ENCODE results near the gene SSB. TPM values are rescaled to one million over a fixed set of nuclear protein-coding genes. Genes with fewer than 3 reads are reported as not detected.

The SSB gene
- total and polyA plus RNA-seq, 8 donors, result 14.1 to 59.6 (median 26.1) TPM

- intact Hi-C loops (cut with DNase I), result no loop called here
- ATAC-seq (no peak), FAIRE-seq (no peak), DNase-seq (no peak)
- 81 to 88% methylated on average over 3 of the region's 3 CpGs for WGBS, 2 donors
- no peak overlapping the region for H3K27ac ChIP-seq
- H3K4me3 ChIP-seq, result no peak overlapping the region
- no peaks in the 10 kb centered on the region for H3K9me3 ChIP-seq
- H3K27me3 ChIP-seq, result no peaks in the 10 kb centered on the region
- no peaks in the 10 kb centered on the region for H3K36me3 ChIP-seq
- no peaks in the 10 kb centered on the region for H3K4me1 ChIP-seq
- TF ChIP-seq CTCF (IDR thresholded peaks at IDR 0.05), result no peak
Measured at GRCh38 chr2:169778446-169778845, 20.2 kb upstream of the SSB start.

GRCh38 chr2:169781249-169782013 is 17.2 kb upstream of the SSB start:
- Histone ChIP-seq H3K9me3 (no peaks in the 10 kb centered on the region), H3K4me1 (no peaks in the 10 kb centered on the region), H3K36me3 (no peaks in the 10 kb centered on the region), H3K4me3 (no peak overlapping the region), H3K27me3 (no peaks in the 10 kb centered on the region), H3K27ac (no peak overlapping the region)
- no peak for TF ChIP-seq CTCF (IDR thresholded peaks at IDR 0.05)
- DNase-seq (no peak), ATAC-seq (no peak), FAIRE-seq (no peak)
- intact Hi-C loops (cut with DNase I), result no loop called here
- 71 to 90% methylated on average over 4 of the region's 4 CpGs for WGBS, 2 donors

- no peaks in the 10 kb centered on the region for H3K4me1 ChIP-seq
- TF ChIP-seq CTCF (IDR thresholded peaks at IDR 0.05), result no peak
- no peak for DNase-seq
- no peak for FAIRE-seq
- no peaks in the 10 kb centered on the region for H3K9me3 ChIP-seq
- H3K36me3 ChIP-seq, result no peaks in the 10 kb centered on the region
- WGBS, 2 donors, result 93 to 100% methylated on average over 1 of the region's 1 CpG
- no peak for ATAC-seq
- H3K27me3 ChIP-seq, result no peaks in the 10 kb centered on the region
- H3K4me3 ChIP-seq, result no peak overlapping the region
- intact Hi-C loops (cut with DNase I), result no loop called here
- no peak overlapping the region for H3K27ac ChIP-seq
Measured at GRCh38 chr2:169782513-169782912, 16.2 kb upstream of the SSB start.

- no peak for ATAC-seq
Measured at GRCh38 chr2:169790581-169790980, 8.1 kb upstream of the SSB start.

More at GRCh38 chr2:169790581-169790980, 8.1 kb upstream of the SSB start:
- no peak for DNase-seq
- Histone ChIP-seq H3K9me3 (no peaks in the 10 kb centered on the region), H3K27me3 (no peaks in the 10 kb centered on the region), H3K4me3 (no peak overlapping the region), H3K4me1 (no peaks in the 10 kb centered on the region), H3K36me3 (no peaks in the 10 kb centered on the region), H3K27ac (no peak overlapping the region)
- no peak for TF ChIP-seq CTCF (IDR thresholded peaks at IDR 0.05)
- 71 to 82% methylated on average over 3 to 5 of the region's 5 CpGs for WGBS, 2 donors
- FAIRE-seq, result no peak
- intact Hi-C loops (cut with DNase I), result no loop called here
